A549 (cell line): ENCODE data around the gene MAML3.

Experiments
- BCL3 ChIP-seq: fragments of >200 bp; sonication (Bioruptor Twin); formaldehyde crosslinking; IDR thresholded peaks from 3 replicates; pipeline ENCODE4 v1.6.1; 2016
- BHLHE40 ChIP-seq: IDR thresholded peaks from 2 replicates; pipeline ENCODE4 v1.6.1; 2012; ENCODE audit warnings: low read depth, low read length, inconsistent platforms
- CTCF ChIP-seq: fragments of >200 bp; sonication (Bioruptor Twin); formaldehyde crosslinking; IDR thresholded peaks from 3 replicates; pipeline ENCODE4 v1.5.1; 2016
- EHF ChIP-seq: fragments of 250-450 bp; sonication (Bioruptor Pico); IDR thresholded peaks from 2 replicates; pipeline ENCODE4 v1.5.0; 2020; ENCODE audit warnings: mild to moderate bottlenecking
- EP300 ChIP-seq, 2 experiments: fragments of >200 bp; sonication (Bioruptor Twin); formaldehyde crosslinking; IDR thresholded peaks; 2 replicates in 1 of 2; 3 replicates in 1 of 2; pipeline ENCODE4 v1.6.1; 2016 to 2017
- HDAC2 ChIP-seq: fragments of 200-600 bp; sonication (generic); IDR thresholded peaks from 2 replicates; pipeline ENCODE4 v1.6.1; 2016
- HOXA7 ChIP-seq: fragments of 250-450 bp; sonication (Bioruptor Pico); IDR thresholded peaks from 2 replicates; pipeline ENCODE4 v1.5.0; 2020; ENCODE audit warnings: mild to moderate bottlenecking, moderate library complexity
- MAZ ChIP-seq: fragments of 150-350 bp; IDR thresholded peaks from 2 replicates; pipeline ENCODE4 v1.6.1; 2014; ENCODE audit warnings: antibody characterized with exemption, low read depth, low read length, borderline replicate concordance
- MYC ChIP-seq: IDR thresholded peaks from 2 replicates; pipeline ENCODE4 v1.6.1; 2012; ENCODE audit warnings: mild to moderate bottlenecking, inconsistent platforms, low read length, improper control_type of control experiment, borderline replicate concordance
- PBX3 ChIP-seq: IDR thresholded peaks from 2 replicates; pipeline ENCODE4 v1.6.1; 2012
- POLR2AphosphoS2 ChIP-seq: conservative IDR thresholded peaks from 2 replicates; pipeline ENCODE4 v1.6.1; 2012; ENCODE audit warnings: low read length, improper control_type of control experiment, inconsistent platforms
- RAD21 ChIP-seq, 2 experiments: fragments of >200 bp in 1 of 2; sonication (Bioruptor Twin) in 1 of 2; formaldehyde crosslinking in 1 of 2; IDR thresholded peaks in 1 of 2; conservative IDR thresholded peaks in 1 of 2; 2 replicates in 1 of 2; 3 replicates in 1 of 2; pipeline ENCODE4 v1.6.1; 2012 to 2018; ENCODE audit warnings: inconsistent platforms in 1 of 2
- RCOR1 ChIP-seq: fragments of 150-350 bp; IDR thresholded peaks from 2 replicates; pipeline ENCODE4 v1.6.1; 2014; ENCODE audit warnings: antibody characterized with exemption, low read length, low read depth
- USF2 ChIP-seq: fragments of 450-650 bp; IDR thresholded peaks from 2 replicates; pipeline ENCODE4 v1.6.1; 2014; ENCODE audit warnings: antibody characterized with exemption

GRCh38 chr4:139719381-139720101 is 434.4 kb downstream of the MAML3 start:
- no peak for TF ChIP-seq MYC
- TF ChIP-seq HDAC2, result no peak
- TF ChIP-seq PBX3, result no peak
- TF ChIP-seq MAZ, result no peak
- no peak for TF ChIP-seq HOXA7 (CRISPR knock-in tag)
- TF ChIP-seq EP300 (IDR thresholded peaks at IDR 0.05), result no peak
- no peak for TF ChIP-seq BCL3
- TF ChIP-seq USF2, result no peak
- no peak for TF ChIP-seq BHLHE40
- no peak for TF ChIP-seq CTCF
- no peak for TF ChIP-seq RAD21 (conservative IDR thresholded peaks at IDR 0.05 in 1 of 2, IDR thresholded peaks at IDR 0.05 in 1 of 2)
- TF ChIP-seq POLR2AphosphoS2, result no peak
- TF ChIP-seq EHF (CRISPR knock-in tag), result no peak
- TF ChIP-seq RCOR1, result no peak
